GM12801 (cell line): Measurements from ENCODE around the gene TMEM139.

ENCODE experiments used
- CTCF ChIP-seq: IDR thresholded peaks from one replicate; pipeline ENCODE4 v1.5.1; 2011; ENCODE audit warnings: control low read depth; ENCODE audit not compliant: insufficient read length; ENCODE audit errors: extremely low read depth

Gene TMEM139

GRCh38 chr7:143284591-143285469 is at the start of gene TMEM139:
Gene TMEM139, plus strand, starts transcription at chr7:143284958. Its CDS starts 1,000 bp downstream, at chr7:143285958.
- TF ChIP-seq CTCF = no peak

DNA sequence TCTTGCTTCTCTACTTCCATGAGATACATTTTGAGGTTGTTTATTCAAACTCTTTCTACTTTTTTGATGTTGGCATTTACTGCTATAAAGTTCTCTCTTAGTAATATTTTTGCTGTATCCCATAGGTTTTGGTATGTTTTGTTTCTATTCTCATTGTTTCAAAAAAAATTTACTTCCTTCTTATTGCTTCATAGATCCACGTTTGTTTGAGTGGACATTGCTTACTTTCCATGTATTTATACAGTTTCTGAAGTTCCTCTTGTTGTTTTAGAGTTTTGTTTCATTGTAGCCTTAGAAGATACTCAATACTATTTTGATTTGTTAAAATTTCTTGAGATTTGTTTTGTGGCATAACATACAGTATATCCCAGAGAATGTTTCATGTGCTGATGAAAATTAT is 49.2 kb upstream of the TMEM139 start:
- no peak for TF ChIP-seq CTCF

DNA sequence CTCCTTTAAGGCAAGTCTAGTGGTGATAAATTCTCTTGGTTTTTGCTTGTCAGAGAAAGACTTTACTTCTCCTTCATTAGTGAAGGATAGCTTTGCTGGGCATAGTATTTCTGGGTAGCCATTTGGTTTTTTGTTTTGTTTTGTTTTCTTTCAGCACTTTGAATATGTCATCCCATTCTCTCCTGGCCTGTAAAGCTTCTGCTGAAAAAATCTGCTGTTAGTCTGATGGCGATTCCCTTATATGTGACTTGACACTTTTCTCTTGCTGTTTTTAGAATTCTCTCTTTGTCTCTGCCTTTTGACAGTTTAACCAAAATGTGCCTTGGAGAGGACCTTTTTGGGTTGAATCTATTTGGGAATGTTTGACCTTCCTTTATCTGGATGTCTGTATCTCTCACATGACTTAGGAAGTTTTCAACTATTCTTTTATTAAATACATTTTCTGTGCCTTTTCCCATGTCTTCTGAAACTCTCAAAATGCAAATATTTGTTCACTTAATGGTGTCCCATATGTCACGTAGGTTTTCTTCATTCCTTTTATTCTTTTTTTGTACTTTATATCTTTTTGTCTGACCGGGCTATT is 48.3 kb upstream of the TMEM139 start:
- no peak for TF ChIP-seq CTCF

GRCh38 chr7:143237366-143237765 is 47.4 kb upstream of the TMEM139 start:
- TF ChIP-seq CTCF = no peak

DNA sequence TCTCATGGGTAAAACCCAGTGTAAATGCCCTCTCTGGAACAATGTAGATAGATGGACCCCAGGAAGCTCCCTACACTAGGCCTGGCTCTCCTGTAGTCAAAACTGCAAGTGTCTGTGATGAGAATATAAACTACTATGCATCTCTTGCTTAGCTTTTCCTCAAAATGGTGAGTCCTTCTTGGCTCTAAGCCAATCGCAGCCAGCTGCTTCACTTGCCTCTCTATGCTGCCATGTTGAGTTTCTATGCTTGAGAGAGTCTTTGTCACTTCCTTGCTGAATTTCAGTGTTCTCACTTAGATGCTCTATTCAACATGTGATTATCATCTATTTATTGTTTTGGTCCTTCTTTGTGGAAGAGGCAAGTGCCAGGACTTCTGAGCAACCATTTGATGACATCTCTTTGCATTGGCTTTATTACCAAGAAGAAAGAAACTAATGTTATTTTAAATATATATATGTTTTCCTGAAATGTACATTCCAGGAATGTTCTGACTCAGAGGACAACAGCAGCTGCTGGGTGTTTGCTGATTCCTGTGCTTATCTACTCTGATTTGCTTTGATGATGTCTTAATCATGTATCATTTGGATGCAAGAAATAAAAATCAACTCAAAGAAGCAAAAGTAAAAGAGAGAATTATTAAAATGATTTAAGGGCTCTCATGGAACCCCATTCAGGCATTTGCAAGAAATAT is 46.3 kb upstream of the TMEM139 start:
- TF ChIP-seq CTCF = no peak

DNA sequence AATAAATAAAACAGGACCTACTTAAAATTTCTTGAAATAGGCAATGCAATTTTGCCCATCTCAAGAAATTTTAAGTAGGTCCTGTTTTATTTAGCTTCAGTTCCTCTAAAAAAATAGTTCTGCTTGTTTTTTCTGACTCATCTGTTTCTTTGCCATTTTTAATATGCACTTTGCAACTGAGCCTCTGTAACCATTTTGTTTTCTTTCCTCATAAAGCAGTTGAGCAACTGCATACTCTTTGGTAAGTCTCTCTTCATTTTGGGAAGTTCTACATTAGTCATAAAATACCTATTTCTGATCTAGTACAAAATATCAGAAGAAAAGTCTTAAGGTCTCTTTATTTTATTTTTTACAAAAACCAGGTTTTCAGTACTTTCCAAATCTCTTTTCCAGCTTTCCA is 44.9 kb upstream of the TMEM139 start:
- no peak for TF ChIP-seq CTCF
